ENCODE measurements around the gene RHBDL3. TPM values are rescaled to one million over a fixed set of nuclear protein-coding genes. Genes with fewer than 3 reads are reported as not detected.
"Not testable (repeated sequence)": the region's sequence is repeated elsewhere in the genome, so short reads cannot be mapped to it uniquely, and the experiment has no call there.

RHBDL3 gene
- total RNA-seq, 1 donor from 2014 or later = 0.25 TPM

GRCh38 chr17:32318071-32318470 lies 52.4 kb downstream of the RHBDL3 start:
- no peaks in the 10 kb centered on the region for H3K4me1 Mint-ChIP-seq (ENCODE audit: low read depth)
- H3K4me3 Mint-ChIP-seq (ENCODE audit: unreplicated experiment) = no peak overlapping the region
- H3K27me3 Mint-ChIP-seq (ENCODE audit: low read depth) = peaks cover 13% of the 10 kb centered on the region
- peak; percentile 2 for DNase-seq (ENCODE audit: low spot score)
- H3K36me3 Mint-ChIP-seq (ENCODE audit: low read depth) = no peaks in the 10 kb centered on the region
- no peak overlapping the region for H3K27ac Mint-ChIP-seq (ENCODE audit: unreplicated experiment)
- TF ChIP-seq CTCF (IDR thresholded peaks at IDR 0.05) = no peak
- H3K9me3 Mint-ChIP-seq (ENCODE audit: low read depth) = no peaks in the 10 kb centered on the region

GRCh38 chr17:32319548-32319905 lies 53.9 kb downstream of the RHBDL3 start:
- H3K27ac Mint-ChIP-seq (ENCODE audit: unreplicated experiment) = no peak overlapping the region
- no peaks in the 10 kb centered on the region for H3K36me3 Mint-ChIP-seq (ENCODE audit: low read depth)
- H3K4me1 Mint-ChIP-seq (ENCODE audit: low read depth) = no peaks in the 10 kb centered on the region
- peak; percentile 66 for DNase-seq (ENCODE audit: low spot score)
- no peaks in the 10 kb centered on the region for H3K9me3 Mint-ChIP-seq (ENCODE audit: low read depth)
- H3K27me3 Mint-ChIP-seq (ENCODE audit: low read depth) = peaks cover 13% of the 10 kb centered on the region
- no peak overlapping the region for H3K4me3 Mint-ChIP-seq (ENCODE audit: unreplicated experiment)
- peak; percentile 90 for TF ChIP-seq CTCF (IDR thresholded peaks at IDR 0.05)

DNA sequence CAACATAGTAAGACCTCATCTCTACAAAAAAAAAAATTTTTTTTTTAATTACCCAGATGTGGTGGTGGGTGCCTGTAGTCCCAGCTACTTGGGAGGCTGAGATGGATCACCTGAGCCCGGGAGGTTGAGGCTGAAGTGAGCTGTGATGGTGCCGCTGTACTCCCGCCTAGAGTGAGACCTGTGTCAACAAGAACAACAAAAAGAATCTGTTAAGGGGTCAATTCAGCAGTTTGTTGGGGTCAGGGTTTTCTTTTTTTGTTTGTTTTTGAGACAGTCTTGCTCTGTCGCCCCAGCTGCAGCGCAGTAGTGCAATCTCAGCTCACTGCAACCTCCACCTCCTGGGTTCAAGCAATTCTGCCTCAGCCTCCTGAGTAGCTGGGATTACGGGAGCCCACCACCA lies 54.4 kb downstream of the RHBDL3 start:
- not testable (repeated sequence) for H3K27ac Mint-ChIP-seq (ENCODE audit: unreplicated experiment); H3K4me3 Mint-ChIP-seq (ENCODE audit: unreplicated experiment); H3K27me3 Mint-ChIP-seq (ENCODE audit: low read depth); H3K4me1 Mint-ChIP-seq (ENCODE audit: low read depth); H3K36me3 Mint-ChIP-seq (ENCODE audit: low read depth); H3K9me3 Mint-ChIP-seq (ENCODE audit: low read depth)
- peak; percentile 18 for DNase-seq (ENCODE audit: low spot score)

DNA sequence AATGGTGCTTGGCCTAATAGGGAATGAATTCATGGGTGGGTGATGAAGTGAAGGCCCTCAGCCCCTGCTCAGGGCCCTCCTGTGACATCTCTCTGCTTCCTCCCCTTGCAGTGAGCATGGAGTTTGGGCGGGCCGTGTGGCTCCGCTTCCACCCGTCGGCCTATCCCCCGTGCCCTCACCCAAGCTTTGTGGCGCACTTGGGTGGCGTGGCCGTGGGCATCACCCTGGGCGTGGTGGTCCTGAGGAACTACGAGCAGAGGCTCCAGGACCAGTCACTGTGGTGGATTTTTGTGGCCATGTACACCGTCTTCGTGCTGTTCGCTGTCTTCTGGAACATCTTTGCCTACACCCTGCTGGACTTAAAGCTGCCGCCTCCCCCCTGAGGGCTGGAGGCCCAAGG lies 55.2 kb downstream of the RHBDL3 start:
- Mint-ChIP-seq H3K27me3 (ENCODE audit: low read depth) (peaks cover 2% of the 10 kb centered on the region), H3K36me3 (ENCODE audit: low read depth) (no peaks in the 10 kb centered on the region), H3K27ac (ENCODE audit: unreplicated experiment) (no peak overlapping the region), H3K9me3 (ENCODE audit: low read depth) (no peaks in the 10 kb centered on the region), H3K4me1 (ENCODE audit: low read depth) (no peaks in the 10 kb centered on the region), H3K4me3 (ENCODE audit: unreplicated experiment) (no peak overlapping the region)
- TF ChIP-seq CTCF (IDR thresholded peaks at IDR 0.05) = no peak
- peak; percentile 62 for DNase-seq (ENCODE audit: low spot score)

GRCh38 chr17:32323046-32323445 lies 57.4 kb downstream of the RHBDL3 start:
- no peak overlapping the region for H3K4me3 Mint-ChIP-seq (ENCODE audit: unreplicated experiment)
- no peaks in the 10 kb centered on the region for H3K36me3 Mint-ChIP-seq (ENCODE audit: low read depth)
- no peak overlapping the region for H3K27ac Mint-ChIP-seq (ENCODE audit: unreplicated experiment)
- TF ChIP-seq CTCF (IDR thresholded peaks at IDR 0.05) = no peak
- H3K27me3 Mint-ChIP-seq (ENCODE audit: low read depth) = no peaks in the 10 kb centered on the region
- H3K9me3 Mint-ChIP-seq (ENCODE audit: low read depth) = no peaks in the 10 kb centered on the region
- no peaks in the 10 kb centered on the region for H3K4me1 Mint-ChIP-seq (ENCODE audit: low read depth)
- DNase-seq (ENCODE audit: low spot score) = no peak

- no peak for TF ChIP-seq CTCF (IDR thresholded peaks at IDR 0.05)
- Mint-ChIP-seq H3K36me3 (ENCODE audit: low read depth) (no peaks in the 10 kb centered on the region), H3K4me3 (ENCODE audit: unreplicated experiment) (no peak overlapping the region), H3K27ac (ENCODE audit: unreplicated experiment) (no peak overlapping the region), H3K27me3 (ENCODE audit: low read depth) (no peaks in the 10 kb centered on the region), H3K4me1 (ENCODE audit: low read depth) (no peaks in the 10 kb centered on the region), H3K9me3 (ENCODE audit: low read depth) (no peaks in the 10 kb centered on the region)
- DNase-seq (ENCODE audit: low spot score) = no peak
Observed at GRCh38 chr17:32323811-32324491, 58.3 kb downstream of the RHBDL3 start.

Measured in chondrocyte (in vitro differentiated cells).